PC-9 (cell line): ENCODE results near the gene KCNG4.

ENCODE experiments used
- EZH2 ChIP-seq: fragments of 200-600 bp; sonication (generic); IDR thresholded peaks from 2 replicates; pipeline ENCODE4 v1.8.0; 2017; ENCODE audit warnings: antibody characterized with exemption, low read depth
- TF ChIP-seq, protein P1 (sequence below): fragments of 200-600 bp; sonication (generic); conservative IDR thresholded peaks from 2 replicates; pipeline ENCODE4 v1.6.1; 2017; ENCODE audit warnings: mixed run types, antibody characterized with exemption, mild to moderate bottlenecking, moderate library complexity

DNA sequence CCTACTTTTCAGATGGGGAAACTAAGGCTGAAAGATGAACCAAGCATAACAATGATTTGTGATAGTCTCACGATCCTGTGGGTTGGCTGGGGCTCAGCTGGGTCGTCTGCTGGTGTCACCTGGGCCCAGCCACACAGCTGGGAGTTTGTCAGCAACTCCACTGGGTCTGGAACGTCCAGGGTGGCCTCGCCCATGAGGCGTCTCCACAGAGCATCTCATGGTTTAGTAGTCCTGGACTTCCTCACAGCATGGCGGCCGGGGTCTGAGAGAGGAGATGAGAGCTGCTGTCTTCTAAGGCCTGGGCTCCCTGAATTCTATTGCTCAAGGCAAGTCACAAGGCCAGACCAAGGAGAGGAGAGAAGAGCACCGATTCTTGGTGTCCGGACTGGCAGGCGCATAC lies 30.7 kb upstream of the KCNG4 start:
- TF ChIP-seq, protein P1, sequence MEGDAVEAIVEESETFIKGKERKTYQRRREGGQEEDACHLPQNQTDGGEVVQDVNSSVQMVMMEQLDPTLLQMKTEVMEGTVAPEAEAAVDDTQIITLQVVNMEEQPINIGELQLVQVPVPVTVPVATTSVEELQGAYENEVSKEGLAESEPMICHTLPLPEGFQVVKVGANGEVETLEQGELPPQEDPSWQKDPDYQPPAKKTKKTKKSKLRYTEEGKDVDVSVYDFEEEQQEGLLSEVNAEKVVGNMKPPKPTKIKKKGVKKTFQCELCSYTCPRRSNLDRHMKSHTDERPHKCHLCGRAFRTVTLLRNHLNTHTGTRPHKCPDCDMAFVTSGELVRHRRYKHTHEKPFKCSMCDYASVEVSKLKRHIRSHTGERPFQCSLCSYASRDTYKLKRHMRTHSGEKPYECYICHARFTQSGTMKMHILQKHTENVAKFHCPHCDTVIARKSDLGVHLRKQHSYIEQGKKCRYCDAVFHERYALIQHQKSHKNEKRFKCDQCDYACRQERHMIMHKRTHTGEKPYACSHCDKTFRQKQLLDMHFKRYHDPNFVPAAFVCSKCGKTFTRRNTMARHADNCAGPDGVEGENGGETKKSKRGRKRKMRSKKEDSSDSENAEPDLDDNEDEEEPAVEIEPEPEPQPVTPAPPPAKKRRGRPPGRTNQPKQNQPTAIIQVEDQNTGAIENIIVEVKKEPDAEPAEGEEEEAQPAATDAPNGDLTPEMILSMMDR, result no peak
- no peak for TF ChIP-seq EZH2
